GM19468 (cell line): ENCODE measurements around the gene NELL1.

ENCODE experiments used
- ATAC-seq: cut with Tn5 transposase; IDR thresholded peaks from one replicate; pipeline ENCODE4 v1.9.1; 2021; ENCODE audit warnings: mild to moderate bottlenecking, moderate library complexity, moderate number of reproducible peaks; ENCODE audit not compliant: unreplicated experiment; ENCODE audit errors: extremely low read depth

NELL1 gene

DNA sequence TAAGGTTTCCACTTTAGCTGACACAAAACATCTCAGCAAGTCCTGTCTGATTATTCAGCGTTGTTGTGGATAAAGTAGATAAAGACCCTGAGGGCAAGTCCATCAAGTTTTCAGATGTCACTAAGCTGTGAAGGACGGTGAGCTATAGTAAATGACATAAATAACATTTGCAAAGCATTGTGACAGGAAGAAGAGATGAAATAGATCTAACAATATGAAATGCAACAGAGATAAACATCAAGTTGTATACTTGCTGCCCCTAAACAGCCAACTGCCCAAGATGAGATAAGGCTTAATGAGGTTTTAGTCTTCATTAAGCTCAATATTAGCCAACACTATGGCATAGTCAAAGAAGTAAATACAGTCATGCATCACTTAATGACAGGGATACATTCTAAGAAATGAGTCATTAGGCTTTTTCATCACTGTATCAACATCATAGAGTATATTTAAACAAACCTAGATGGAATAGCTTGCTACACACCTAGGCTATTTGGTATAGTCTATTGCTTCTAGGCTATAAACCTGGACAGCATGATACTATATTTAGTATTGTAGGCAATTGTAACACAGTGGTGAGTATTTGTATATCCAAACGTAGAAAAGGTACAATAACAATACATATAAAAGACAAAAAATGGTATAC lies 898.4 kb downstream of the NELL1 start:
- no peak for ATAC-seq

DNA sequence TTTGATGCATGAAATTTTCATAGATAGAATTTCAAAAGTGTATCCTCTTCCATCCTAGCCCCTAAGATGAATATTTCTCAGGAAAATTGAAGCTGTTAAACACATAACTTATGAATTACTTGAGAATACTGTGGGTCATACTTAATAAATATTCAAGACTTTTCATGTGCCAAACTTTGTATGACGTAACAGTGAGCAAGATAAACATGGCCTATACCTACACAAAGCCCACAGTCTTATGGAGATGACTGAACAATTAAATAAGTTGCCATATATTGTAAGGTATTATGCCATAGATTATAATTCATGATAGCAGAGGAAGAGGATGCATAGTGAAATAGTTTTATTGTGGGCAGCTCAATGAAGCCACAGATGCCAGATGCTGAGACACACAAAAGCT lies 902.8 kb downstream of the NELL1 start:
- ATAC-seq: no peak

DNA sequence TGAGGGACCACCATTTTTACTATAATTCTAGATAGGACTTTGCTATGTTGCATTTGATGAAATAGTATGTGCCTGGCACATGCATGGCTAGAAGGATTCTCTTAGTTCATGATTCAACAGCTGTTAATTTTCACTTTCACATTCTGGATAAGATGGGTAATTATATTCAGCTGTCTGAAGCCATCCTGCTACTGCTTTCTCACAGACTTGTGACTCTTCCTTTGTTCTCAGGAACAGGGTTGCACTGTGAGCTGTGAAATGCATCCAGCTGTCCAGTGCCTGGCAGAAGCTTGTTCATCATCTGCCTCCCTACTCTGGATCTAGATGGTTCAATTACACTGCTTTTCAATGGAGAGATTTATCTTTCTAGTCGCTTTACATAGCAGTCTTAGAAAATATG lies 913.4 kb downstream of the NELL1 start:
- ATAC-seq: no peak

- ATAC-seq: no peak
Observed at GRCh38 chr11:21588754-21589153, 919.4 kb downstream of the NELL1 start.

GRCh38 chr11:21602699-21603098 lies 933.3 kb downstream of the NELL1 start:
- no peak for ATAC-seq

- ATAC-seq: no peak
Observed at GRCh38 chr11:21603886-21604285, 934.5 kb downstream of the NELL1 start.

DNA sequence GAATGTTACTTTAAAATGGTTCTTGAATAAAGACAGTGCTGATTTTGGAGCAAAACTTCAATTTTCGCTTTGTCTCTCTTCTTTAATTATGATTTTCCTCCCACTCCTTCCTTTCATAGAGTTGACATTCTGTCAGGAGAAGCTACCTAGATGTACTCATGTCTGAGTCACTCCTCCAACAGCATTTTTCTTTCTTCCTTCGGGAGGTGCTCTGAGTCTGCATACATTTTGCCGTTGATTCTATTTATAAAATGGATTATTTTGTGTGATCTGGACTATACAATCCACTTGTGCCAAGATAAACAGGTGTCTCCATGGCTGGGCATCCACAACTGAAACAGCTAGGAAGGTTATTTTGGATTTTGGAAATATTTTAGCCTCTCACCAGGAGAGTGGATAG lies 935.2 kb downstream of the NELL1 start:
- no peak for ATAC-seq

GRCh38 chr11:21612326-21612725 lies 942.9 kb downstream of the NELL1 start:
- no peak for ATAC-seq

- no peak for ATAC-seq
Observed at GRCh38 chr11:21614961-21615360, 945.6 kb downstream of the NELL1 start.

DNA sequence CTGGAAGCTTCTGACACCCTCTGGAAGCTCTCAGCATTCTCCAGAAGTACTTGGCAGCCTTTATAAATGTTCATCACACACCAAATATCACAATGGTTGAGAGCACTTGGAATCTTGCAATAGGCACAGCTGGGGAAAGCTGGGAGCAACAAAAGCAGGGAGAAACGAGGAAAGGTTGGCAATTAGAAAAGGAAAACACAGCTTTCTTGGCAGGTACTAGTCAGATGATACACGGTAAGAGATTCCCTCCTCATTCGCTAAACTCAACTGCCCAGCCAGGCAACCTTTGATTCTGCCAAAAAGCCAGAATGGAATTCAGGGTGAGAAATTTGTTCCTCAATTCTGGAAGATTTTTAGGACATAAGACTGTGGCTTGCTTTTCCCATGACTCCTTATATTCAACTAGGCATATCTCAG lies 946.6 kb downstream of the NELL1 start:
- ATAC-seq: no peak

GRCh38 chr11:21622566-21622965 lies 953.2 kb downstream of the NELL1 start:
- no peak for ATAC-seq

GRCh38 chr11:21622995-21623394 lies 953.6 kb downstream of the NELL1 start:
- ATAC-seq: no peak
